ENCODE measurements around the gene FBLN2. TPM values are rescaled to one million over a fixed set of nuclear protein-coding genes. Genes with fewer than 3 reads are reported as not detected.

FBLN2 gene
- total RNA-seq, 1 experiment from 2014 or later, result 0.39 TPM

GRCh38 chr3:13660042-13660874, 111.3 kb downstream of the FBLN2 start:
- intact Hi-C loops (cut with micrococcal nuclease), result no loop called here
- TF ChIP-seq JUND (IDR thresholded peaks at IDR 0.05) (no peak), EGR1 (IDR thresholded peaks at IDR 0.05; ENCODE audit: low read depth) (no peak), EZH2 (IDR thresholded peaks at IDR 0.05) (no peak), SIN3A (IDR thresholded peaks at IDR 0.05; ENCODE audit: low read depth) (no peak), TCF7L2 (IDR thresholded peaks at IDR 0.05; ENCODE audit: borderline replicate concordance, extremely low read depth, insufficient read depth, insufficient read length) (no peak), ATF3 (IDR thresholded peaks at IDR 0.05) (no peak), CEBPB (IDR thresholded peaks at IDR 0.05; ENCODE audit: low read depth) (no peak)
- H4K20me1 ChIP-seq (ENCODE audit: insufficient read depth), result no peaks in the 10 kb centered on the region
- DNase-seq (ENCODE audit: low read depth, low spot score) (no peak), ATAC-seq (no peak)
- H3K27ac ChIP-seq (ENCODE audit: low read depth, low read length), result no peak overlapping the region
- BruUV-seq (replicated peaks), result no TSS peak
- no peak overlapping the region for H3K4me3 ChIP-seq (replicated peaks in 1 of 2; ENCODE audit: low read depth in 1 of 2, low read length in 2 of 2)
- RAD21 ChIA-PET (ENCODE audit: low non-redundant PET in 1 of 2, low total read pairs in 2 of 2, uncharacterized antibody in 2 of 2, unreplicated experiment in 2 of 2), result no interaction called here
- POLR2A ChIA-PET, result no interaction called here
- no peak overlapping the region for H3K4me2 ChIP-seq (ENCODE audit: low read length)
- H3K9ac ChIP-seq (ENCODE audit: low read length), result no peak overlapping the region
- peaks cover 0 to 6% of the 10 kb centered on the region in 2 experiments; a peak in 2 of 4 replicates for H3K4me1 ChIP-seq (ENCODE audit: control insufficient read depth in 1 of 2, insufficient read depth in 2 of 2, low read length in 2 of 2)
- no peaks in the 10 kb centered on the region for H3K36me3 ChIP-seq (ENCODE audit: control insufficient read depth in 1 of 2, insufficient read depth in 2 of 2, low read length in 2 of 2)
- CTCF ChIA-PET, result interaction anchor here (1.0 to 12.3 kb wide), 3 partner anchors 13 to 225 kb away, joined by 3 to 297 read pairs (median 3); partner anchors contain the start of genes HDAC11 and WNT7A
- H3K9me3 ChIP-seq (ENCODE audit: control insufficient read depth in 1 of 2, insufficient read depth in 1 of 2, low read depth in 1 of 2, low read length in 2 of 2), result no peaks in the 10 kb centered on the region
- H3K79me2 ChIP-seq (ENCODE audit: insufficient read depth, low read length), result no peaks in the 10 kb centered on the region
- H3K27me3 ChIP-seq (ENCODE audit: insufficient read depth, low read length), result no peaks in the 10 kb centered on the region
- H2AFZ ChIP-seq (ENCODE audit: low read depth, low read length, poor library complexity, severe bottlenecking), result no peak overlapping the region
- no peaks in the 10 kb centered on the region for H3K9me2 ChIP-seq (ENCODE audit: insufficient read depth)

GRCh38 chr3:13661121-13661520, 112.2 kb downstream of the FBLN2 start:
- intact Hi-C loops (cut with micrococcal nuclease), result no loop called here
- Histone ChIP-seq H3K27me3 (ENCODE audit: insufficient read depth, low read length) (no peaks in the 10 kb centered on the region), H3K79me2 (ENCODE audit: insufficient read depth, low read length) (no peaks in the 10 kb centered on the region), H3K27ac (ENCODE audit: low read depth, low read length) (no peak overlapping the region), H2AFZ (ENCODE audit: low read depth, low read length, poor library complexity, severe bottlenecking) (no peak overlapping the region), H4K20me1 (ENCODE audit: insufficient read depth) (no peaks in the 10 kb centered on the region), H3K9me3 (ENCODE audit: control insufficient read depth in 1 of 2, insufficient read depth in 1 of 2, low read depth in 1 of 2, low read length in 2 of 2) (no peaks in the 10 kb centered on the region), H3K4me2 (ENCODE audit: low read length) (no peak overlapping the region), H3K9ac (ENCODE audit: low read length) (no peak overlapping the region), H3K4me1 (ENCODE audit: control insufficient read depth in 1 of 2, insufficient read depth in 2 of 2, low read length in 2 of 2) (peaks cover 0 to 6% of the 10 kb centered on the region in 2 experiments; a peak in 2 of 4 replicates), H3K9me2 (ENCODE audit: insufficient read depth) (no peaks in the 10 kb centered on the region), H3K36me3 (ENCODE audit: control insufficient read depth in 1 of 2, insufficient read depth in 2 of 2, low read length in 2 of 2) (no peaks in the 10 kb centered on the region), H3K4me3 (replicated peaks in 1 of 2; ENCODE audit: low read depth in 1 of 2, low read length in 2 of 2) (no peak overlapping the region)
- DNase-seq (ENCODE audit: low read depth, low spot score) (no peak), ATAC-seq (no peak)
- TF ChIP-seq SRF (IDR thresholded peaks at IDR 0.05; ENCODE audit: low read depth) (no peak), ZNF274 (IDR thresholded peaks at IDR 0.05; ENCODE audit: low read depth, low read length) (no peak), CBX3 (IDR thresholded peaks at IDR 0.05; ENCODE audit: low read depth) (no peak), EZH2 (IDR thresholded peaks at IDR 0.05) (no peak)
- no TSS peak for BruUV-seq (replicated peaks)
- CTCF ChIA-PET, result interaction anchor here (1.0 to 12.3 kb wide), 3 partner anchors 12 to 225 kb away, joined by 3 to 297 read pairs (median 3); partner anchors contain the start of genes HDAC11 and WNT7A
- POLR2A ChIA-PET, result no interaction called here
- RAD21 ChIA-PET (ENCODE audit: low non-redundant PET in 1 of 2, low total read pairs in 2 of 2, uncharacterized antibody in 2 of 2, unreplicated experiment in 2 of 2), result no interaction called here

Measured in HCT116 (cell line).